GM12878 (cell line): Measurements from ENCODE around the gene APOL4. TPM values are rescaled to one million over a fixed set of nuclear protein-coding genes. Genes with fewer than 3 reads are reported as not detected.
A peak's percentile ranks its signal among the peaks of the same experiment; 100 is the strongest.

ENCODE experiments used
- CEBPZ ChIP-seq: fragments of 150-350 bp; IDR thresholded peaks from 2 replicates; pipeline ENCODE4 v1.6.1; 2016; ENCODE audit warnings: low read depth, low read length
- CHD2 ChIP-seq: IDR thresholded peaks from 2 replicates; pipeline ENCODE4 v1.6.1; 2011; ENCODE audit warnings: low read depth, low read length, improper control_type of control experiment, borderline replicate concordance
- CHD4 ChIP-seq: fragments of 200-600 bp; sonication (generic); IDR thresholded peaks from 2 replicates; pipeline ENCODE4 v1.6.1; 2016; ENCODE audit warnings: mild to moderate bottlenecking
- CREB1 ChIP-seq: IDR thresholded peaks from 2 replicates; pipeline ENCODE4 v1.6.1; 2012; ENCODE audit warnings: low read depth, mild to moderate bottlenecking, inconsistent platforms
- ETV6 ChIP-seq, 2 experiments: fragments of 450-650 bp in 1 of 2; IDR thresholded peaks in 1 of 2; conservative IDR thresholded peaks in 1 of 2; 2 replicates each; pipeline ENCODE4 v1.6.1; 2014; ENCODE audit warnings: antibody characterized with exemption in 1 of 2, borderline replicate concordance in 1 of 2, low read depth in 1 of 2, mild to moderate bottlenecking in 1 of 2, moderate library complexity in 1 of 2
- GABPA ChIP-seq: IDR thresholded peaks from 2 replicates; pipeline ENCODE4 v1.6.1; 2014; ENCODE audit warnings: antibody characterized with exemption, low read depth, mild to moderate bottlenecking, inconsistent platforms
- IRF4 ChIP-seq: IDR thresholded peaks from 2 replicates; pipeline ENCODE4 v1.6.1; 2011; ENCODE audit warnings: low read depth, low read length
- KAT2A ChIP-seq: conservative IDR thresholded peaks from 2 replicates; pipeline ENCODE4 v1.6.1; 2011; ENCODE audit warnings: low read depth, low read length; ENCODE audit not compliant: control insufficient read depth
- LARP7 ChIP-seq: fragments of 450-650 bp; IDR thresholded peaks from 2 replicates; pipeline ENCODE4 v1.6.1; 2017; ENCODE audit warnings: mild to moderate bottlenecking
- MAX ChIP-seq: IDR thresholded peaks from 2 replicates; pipeline ENCODE4 v1.6.1; 2012; ENCODE audit warnings: low read depth, low read length, improper control_type of control experiment
- POLR2AphosphoS5 ChIP-seq: IDR thresholded peaks from 2 replicates; pipeline ENCODE4 v1.6.1; 2011; ENCODE audit warnings: mild to moderate bottlenecking, low read length, inconsistent platforms
- POU2F2 ChIP-seq: IDR thresholded peaks from 3 replicates; pipeline ENCODE4 v1.6.1; 2011; ENCODE audit warnings: low read depth, mild to moderate bottlenecking, low read length, borderline replicate concordance
- RAD21 ChIP-seq: IDR thresholded peaks from 2 replicates; pipeline ENCODE4 v1.6.1; 2011; ENCODE audit warnings: mild to moderate bottlenecking, low read depth, low read length, moderate library complexity; ENCODE audit not compliant: insufficient read depth
- WRNIP1 ChIP-seq: IDR thresholded peaks from 2 replicates; pipeline ENCODE4 v1.6.1; 2011; ENCODE audit warnings: low read depth, low read length, improper control_type of control experiment, borderline replicate concordance
- YBX1 ChIP-seq: fragments of 450-650 bp; IDR thresholded peaks from 2 replicates; pipeline ENCODE4 v1.6.1; 2016; ENCODE audit warnings: antibody characterized with exemption
- ZBTB40 ChIP-seq: fragments of 450-650 bp; IDR thresholded peaks from 2 replicates; pipeline ENCODE4 v1.6.1; 2016; ENCODE audit warnings: mild to moderate bottlenecking, moderate library complexity, borderline replicate concordance
- ZNF217 ChIP-seq: fragments of 450-650 bp; IDR thresholded peaks from 2 replicates; pipeline ENCODE4 v1.6.1; 2017; ENCODE audit warnings: antibody characterized with exemption, mild to moderate bottlenecking
- ZNF687 ChIP-seq: fragments of 450-650 bp; IDR thresholded peaks from 2 replicates; pipeline ENCODE4 v1.6.1; 2017; ENCODE audit warnings: mild to moderate bottlenecking, moderate library complexity
- polyA plus RNA-seq, 11 experiments: library from polyadenylated mRNA; depleted of rRNA in 4 of 11; unstranded in 6 of 11; stranded (reverse) in 5 of 11; fragments of >200 nt; fragmentation: Nextera tagmentation in 4 of 11; fragmentation: Illumina TruSeq in 1 of 11; extraction: Ambion mirVana in 4 of 11; extraction: Trizol in 1 of 11; gene quantifications; 1 replicate in 1 of 11; 2 replicates in 10 of 11; pipeline versions ENCODE4 v1.2.1 to v1.2.3, GENCODE V29; 2011 to 2016; ENCODE audit warnings: inconsistent platforms in 2 of 11, missing spikeins in 2 of 11, low read depth in 1 of 11
- total RNA-seq, 4 experiments: library from RNA; depleted of rRNA in 3 of 4; stranded (reverse); fragments of >200 nt in 3 of 4; fragmentation: Illumina TruSeq in 1 of 4; extraction: Trizol in 1 of 4; gene quantifications; 2 replicates each; pipeline versions ENCODE4 v1.2.1 to v1.2.3, GENCODE V29; 2013 to 2021

APOL4 gene
- total and polyA plus RNA-seq, 10 of the 15 experiments (the other 5 are each of a cell fraction or from before 2014, with no cell fraction given), result 0.03 to 0.24 (median 0.19) TPM; not detected in 7

- no peak for TF ChIP-seq GABPA
- TF ChIP-seq MAX, result peak; percentile 69; the same call in 1 of the 2 replicates
- TF ChIP-seq LARP7, result no peak
- peak; percentile 61; the same call in 1 of the 2 replicates for TF ChIP-seq CHD2
- TF ChIP-seq ZBTB40, result no peak; the same call in 1 of the 2 replicates
- TF ChIP-seq ZNF687, result peak; percentile 79
- TF ChIP-seq ZNF217, result no peak
- no peak for TF ChIP-seq CEBPZ
- TF ChIP-seq POU2F2, result peak; percentile 38; the same call in 1 of the 3 replicates
- TF ChIP-seq IRF4, result peak; percentile 86
- TF ChIP-seq RAD21, result peak; percentile 47
- TF ChIP-seq YBX1, result no peak
- TF ChIP-seq POLR2AphosphoS5, result peak; percentile 74
- TF ChIP-seq KAT2A, result no peak
- 0 out of 2 replicates have a peak, but pooled peaks have one; percentile 42 for TF ChIP-seq CREB1
- TF ChIP-seq ETV6 (conservative IDR thresholded peaks at IDR 0.05 in 1 of 2, IDR thresholded peaks at IDR 0.05 in 1 of 2; ENCODE audit: borderline replicate concordance in 1 of 2, low read depth in 1 of 2), result no peak
- 0 out of 2 replicates have a peak, but pooled peaks have one; percentile 31 for TF ChIP-seq WRNIP1
- no peak for TF ChIP-seq CHD4
Measured at GRCh38 chr22:36239401-36240171, 38.0 kb upstream of the APOL4 start, which contains the start of gene APOL2 (continued).
